Retina (tissue), 1 donor: Measurements from ENCODE around the gene NFATC1.
A peak's percentile ranks its signal among the peaks of the same experiment; 100 is the strongest.

ENCODE experiments used
- DNase-seq: peaks from one replicate; pipeline ENCODE4 v3.0.0-alpha.2; 2016

The NFATC1 gene

DNA sequence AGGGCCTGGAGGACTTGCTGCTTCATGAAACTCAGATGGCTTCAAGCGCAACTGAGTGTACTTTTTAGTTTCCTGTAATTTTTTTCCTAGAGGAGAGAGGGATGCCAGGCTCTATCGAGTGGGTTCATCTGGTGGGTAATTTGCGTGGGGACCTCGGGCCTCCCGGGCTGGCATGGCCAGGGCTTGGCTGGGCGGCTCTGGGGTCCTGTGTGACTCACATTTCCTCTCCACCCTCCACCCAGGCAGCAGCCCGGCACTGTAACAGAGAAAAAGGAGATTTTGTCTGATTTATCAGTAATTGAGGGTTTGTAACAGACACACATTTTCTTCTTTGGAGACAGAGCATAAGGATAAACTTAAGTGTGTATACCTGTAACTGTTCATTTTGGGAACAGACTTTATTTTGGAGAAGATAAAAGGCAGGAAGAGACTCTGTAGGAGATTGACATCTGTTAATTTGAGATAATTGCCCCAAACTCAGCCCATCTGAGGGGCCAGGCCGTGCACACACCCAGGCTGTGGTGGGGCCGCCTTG lies 64.3 kb downstream of the NFATC1 start:
- DNase-seq = no peak

DNA sequence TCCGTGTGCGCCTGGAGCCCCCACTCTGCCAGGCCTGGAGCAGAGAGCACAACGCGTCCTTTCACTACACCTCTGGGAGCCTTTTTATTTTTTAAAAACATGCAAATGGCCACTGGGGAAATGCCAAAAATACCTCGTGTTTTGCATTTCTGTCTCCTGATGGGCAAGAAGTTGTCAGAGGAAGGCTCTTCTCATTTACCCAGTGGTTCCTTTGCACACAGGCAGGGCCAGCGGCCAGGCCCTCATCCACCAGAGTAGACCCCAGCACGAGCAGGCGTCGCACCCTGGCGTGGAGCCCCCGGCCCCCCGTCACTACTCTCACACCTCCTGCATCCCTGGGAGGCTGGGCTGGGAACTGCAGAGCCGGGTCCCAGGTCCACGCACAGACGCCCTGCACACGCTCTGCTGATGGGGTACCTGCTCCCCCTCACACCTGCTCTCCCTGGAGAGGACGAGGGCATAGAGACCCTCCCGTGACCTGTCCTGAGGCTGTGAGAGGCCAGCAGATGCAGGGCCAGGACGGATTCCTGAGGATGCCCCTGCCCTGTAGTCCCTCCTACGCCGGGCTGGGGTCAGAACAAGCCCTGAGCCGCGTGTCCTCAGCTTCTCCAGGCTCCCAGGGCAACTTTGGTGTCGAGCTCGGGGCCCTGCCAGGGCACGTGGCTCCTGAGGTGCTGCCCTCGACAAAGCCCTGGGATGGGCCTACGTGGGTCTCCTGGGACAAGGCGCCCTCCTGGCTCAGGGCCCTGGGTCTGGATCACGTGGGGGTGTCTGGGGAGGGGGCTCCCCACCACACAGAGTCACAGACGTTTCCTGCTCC lies 65.0 kb downstream of the NFATC1 start:
- no peak for DNase-seq

DNA sequence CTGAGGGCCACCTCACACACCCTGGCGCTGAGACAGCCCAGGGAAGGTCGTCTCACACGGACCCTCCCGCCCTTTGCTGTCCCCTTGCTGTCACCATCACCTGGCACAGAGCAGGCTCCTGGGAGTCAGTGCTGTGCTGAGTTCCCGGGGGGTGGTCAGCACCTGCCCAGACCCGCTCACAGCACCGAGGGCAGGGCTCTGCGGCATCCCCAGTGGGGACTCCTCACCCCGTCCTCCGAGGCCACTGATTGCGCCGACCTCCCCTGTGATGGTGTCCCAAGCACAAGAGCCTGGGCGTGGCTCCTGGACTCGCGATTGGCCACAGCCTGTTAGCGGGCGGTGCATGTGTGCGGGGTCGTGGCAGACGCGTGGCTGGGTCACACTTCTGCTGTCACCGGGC lies 65.9 kb downstream of the NFATC1 start:
- DNase-seq = no peak

DNA sequence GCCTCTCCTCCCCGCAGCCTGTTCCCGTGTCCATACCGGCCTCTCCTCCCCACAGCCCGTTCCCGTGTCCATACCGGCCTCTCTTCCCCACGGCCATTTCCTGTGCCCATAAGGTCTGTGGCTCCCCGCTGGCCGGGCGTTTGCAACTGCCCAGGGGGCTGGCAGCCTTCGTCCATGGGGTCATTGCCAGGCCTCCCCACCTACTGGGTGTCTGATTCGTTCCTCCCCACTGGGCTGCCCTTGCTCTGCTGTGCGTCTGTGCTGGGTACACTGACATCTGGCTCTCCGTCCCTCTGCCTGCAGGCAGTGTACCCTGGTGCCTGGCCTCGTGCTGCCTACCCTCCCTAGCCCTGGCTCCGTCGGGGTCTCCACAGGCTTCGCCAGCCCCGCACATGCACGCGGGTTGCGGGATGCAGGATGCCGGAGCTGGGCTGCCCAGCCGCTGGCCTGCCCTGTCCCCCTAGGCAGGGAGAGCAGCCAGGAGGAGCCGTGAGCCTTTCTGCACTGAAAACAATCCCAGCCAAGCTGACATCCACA lies 67.8 kb downstream of the NFATC1 start:
- no peak for DNase-seq

DNA sequence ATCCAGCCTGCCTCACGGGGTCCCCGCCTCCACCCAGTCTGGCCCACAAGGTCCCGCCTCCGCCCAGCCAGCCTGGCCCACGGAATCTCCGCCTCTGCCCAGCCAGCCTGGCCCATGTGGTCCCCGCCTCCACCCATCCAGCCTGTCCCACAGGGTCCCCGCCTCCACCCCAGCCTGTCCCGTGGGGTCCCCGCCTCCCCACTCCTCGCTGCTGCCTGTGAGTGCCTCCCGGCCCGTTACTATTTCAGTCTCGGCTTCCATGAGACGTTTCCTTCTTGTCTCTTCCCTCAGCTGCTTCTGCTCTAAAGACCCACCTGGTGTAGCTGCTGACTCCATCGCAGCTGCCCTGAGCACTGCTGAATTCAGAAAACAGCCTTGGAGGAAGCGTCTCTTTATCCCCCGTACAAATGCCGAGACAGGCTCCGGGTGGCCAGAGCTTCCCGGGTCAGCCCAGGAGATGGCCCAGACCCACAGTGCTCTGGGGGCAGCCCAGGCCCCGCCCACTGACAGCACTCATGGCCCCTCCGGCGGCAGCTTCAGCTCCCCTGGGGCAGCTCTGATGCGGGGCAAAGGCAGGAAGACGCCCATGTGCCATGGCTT lies 69.8 kb downstream of the NFATC1 start:
- DNase-seq = peak; percentile 60

DNA sequence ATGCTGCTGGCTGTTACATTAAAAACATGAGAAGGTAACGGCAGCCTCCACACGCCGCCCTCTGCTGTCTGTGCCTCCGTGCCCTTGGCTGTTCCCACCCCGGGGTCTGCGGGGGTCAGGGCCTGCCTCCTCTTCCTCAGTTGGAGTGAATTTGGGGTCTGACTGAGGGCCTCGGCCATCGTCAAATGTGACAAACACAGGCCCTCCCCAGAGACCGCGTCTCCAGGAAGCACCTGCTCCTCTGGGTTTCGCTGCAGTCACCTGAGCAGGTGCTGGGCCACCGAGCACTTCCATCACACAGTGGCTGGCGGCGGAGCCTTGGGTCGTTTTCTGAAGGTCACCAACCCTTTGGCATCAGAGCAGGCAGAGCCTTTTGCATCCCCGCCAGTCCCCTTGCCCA lies 70.9 kb downstream of the NFATC1 start:
- DNase-seq = no peak

DNA sequence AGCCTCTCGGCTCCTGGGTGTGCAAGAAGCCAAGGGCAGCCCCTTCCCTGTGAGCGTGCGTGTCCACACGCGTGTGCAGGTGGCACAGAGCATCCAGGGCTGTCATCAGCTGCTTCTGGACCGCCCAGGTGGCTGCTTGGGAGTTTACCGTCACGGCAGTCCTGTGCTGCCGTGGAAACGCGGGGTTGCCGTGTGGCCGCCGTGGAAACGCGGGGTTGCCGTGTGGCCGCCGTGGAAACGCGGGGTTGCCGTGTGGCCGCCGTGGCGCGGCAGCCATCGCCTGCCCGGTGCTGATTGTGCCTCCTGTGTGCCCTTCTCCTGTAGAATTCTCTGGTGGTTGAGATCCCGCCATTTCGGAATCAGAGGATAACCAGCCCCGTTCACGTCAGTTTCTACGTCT lies 71.4 kb downstream of the NFATC1 start:
- no peak for DNase-seq

DNA sequence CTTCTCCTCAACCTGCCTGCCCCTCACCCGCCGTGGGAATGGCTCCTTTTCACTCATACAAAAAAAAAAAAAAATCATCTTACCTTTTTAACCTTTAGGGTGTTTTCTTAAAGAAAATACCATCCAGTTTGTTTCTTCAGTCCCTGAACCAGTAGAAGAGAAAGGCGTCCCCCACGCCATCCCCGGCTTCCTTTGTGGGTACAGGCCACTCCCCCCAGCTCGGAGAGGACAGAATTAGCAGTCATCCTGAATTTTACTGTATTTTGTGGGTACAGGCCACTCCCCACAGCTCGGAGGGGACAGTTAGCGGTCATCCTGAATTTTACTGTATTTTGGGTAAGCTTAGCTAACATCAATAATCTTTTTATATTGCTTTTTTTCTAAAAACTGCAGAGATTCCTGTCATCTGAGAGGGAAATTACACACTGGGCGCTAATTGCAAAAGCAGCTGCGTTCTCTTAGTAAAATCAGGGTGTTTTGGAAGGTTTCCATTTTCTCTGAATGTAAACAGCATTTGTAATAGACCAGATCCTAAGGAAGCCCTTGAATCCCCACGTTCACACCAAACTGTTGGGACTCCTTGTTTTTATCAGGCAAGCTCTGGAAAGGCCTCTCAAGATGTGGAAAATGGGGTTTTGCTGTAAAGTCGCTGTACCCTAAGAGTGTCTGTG lies 72.5 kb downstream of the NFATC1 start:
- DNase-seq = no peak

DNA sequence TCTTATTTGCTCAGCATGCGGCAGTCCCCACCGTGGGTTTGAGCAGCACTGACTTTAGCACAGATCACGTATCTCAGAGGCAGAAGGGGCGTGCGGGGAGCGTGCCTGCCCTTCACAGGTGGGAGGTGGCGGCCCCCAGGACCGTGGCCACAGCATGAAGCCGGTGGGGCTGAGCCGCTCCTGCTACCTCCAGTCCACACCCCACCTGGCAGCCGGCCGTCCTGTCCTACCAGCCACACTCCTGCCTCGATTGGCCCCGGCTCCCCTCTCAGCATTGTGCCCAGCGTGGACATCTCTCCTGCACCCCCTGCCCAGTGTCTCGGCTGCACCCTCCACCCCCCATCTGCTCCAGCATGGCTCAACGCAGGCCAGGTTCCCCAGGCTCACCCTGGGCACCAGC lies 73.6 kb downstream of the NFATC1 start:
- no peak for DNase-seq

DNA sequence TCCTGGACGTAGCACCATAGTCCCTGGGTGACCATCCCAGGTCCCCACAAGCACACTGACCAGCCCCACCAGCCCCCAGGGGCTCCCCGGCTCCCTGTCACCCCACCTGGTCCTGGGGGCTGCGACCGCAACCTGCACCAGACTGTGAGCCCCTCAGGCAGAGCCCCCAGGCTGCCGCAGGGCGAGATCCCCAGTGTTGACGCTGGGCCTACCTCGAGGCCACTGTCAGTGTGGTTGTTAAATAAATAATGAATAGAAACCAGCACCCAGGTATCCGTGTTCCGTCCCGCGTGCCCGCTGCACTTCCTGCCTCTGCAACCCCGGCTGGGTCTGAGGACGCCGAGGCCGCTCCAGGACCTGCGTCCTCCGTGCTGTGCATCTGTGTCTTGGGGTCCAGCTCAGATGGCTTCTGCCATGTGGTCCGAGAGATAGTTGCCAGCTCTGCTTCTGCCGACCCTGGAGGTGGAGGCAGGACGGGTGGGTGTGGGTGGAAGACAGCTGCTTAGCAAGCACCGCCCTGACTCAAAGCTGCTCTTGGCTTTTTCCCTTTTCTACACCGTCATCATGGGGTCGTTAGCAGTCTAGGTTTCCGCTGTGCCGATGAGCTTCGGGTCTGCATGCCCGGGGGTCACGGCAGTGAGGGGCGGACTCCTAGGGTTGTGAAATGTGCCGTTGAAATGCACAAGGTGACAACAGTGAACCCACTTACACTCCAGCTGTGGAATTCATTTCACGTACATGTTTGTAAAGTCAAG lies 74.2 kb downstream of the NFATC1 start:
- no peak for DNase-seq

DNA sequence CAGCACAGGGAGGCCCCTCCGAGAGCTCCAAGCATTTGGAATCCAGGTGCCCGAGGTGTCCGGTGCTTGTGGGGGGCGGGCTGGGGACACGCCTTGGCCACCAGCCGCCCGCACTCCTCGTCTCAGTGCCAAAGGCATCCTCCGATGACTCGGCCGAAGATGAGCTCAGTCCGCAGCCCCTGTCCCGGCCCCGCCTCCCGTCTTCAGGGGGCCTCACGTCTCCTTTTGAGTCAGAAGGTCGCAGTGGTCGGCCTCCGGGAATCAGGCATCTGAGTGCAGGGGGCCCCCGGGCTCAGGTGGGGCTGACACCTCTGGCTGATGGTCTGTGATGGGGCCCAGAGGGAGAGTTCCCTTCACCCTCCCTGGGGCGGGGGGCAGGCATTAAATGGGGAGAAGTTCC lies 74.8 kb downstream of the NFATC1 start:
- no peak for DNase-seq

DNA sequence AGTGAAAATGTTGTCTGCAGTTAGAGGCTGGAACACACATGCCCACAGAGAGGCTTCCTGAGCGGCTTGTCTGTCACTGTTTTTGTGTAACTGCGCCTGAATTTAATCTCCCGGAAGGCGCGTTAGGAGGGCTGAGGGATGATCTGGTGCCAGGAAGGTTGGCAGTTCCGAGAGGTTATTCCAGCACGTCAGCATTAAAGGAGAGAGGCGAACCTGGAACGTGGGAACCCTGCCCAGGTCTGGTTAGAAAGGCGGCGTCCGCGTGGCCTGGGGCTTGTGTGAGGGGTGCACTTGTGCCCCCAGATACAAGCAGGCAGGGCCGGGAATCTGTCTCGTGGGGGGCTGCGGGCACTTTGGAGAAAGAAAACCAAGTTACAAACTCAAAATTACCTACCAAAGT lies 75.3 kb downstream of the NFATC1 start:
- no peak for DNase-seq

DNA sequence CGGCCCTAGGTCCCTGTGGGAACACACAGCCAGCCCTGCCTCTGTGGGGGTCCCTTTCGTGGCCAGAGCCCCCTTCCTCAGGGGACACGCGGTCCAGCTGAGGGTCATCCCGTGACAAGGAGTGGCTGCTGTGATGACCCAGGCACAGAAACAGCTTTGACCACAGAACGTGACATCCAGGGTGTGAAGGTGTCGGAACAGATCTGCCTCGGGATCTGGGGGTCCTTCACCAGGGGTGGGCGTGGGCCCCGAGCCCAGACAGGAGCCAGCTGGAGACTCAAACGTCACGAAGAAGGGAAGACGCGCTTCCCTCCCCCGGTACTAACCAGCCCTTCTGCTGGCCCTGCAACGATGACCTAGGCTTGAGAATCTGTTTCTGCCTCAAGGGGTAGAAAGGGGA lies 75.9 kb downstream of the NFATC1 start:
- DNase-seq = no peak

DNA sequence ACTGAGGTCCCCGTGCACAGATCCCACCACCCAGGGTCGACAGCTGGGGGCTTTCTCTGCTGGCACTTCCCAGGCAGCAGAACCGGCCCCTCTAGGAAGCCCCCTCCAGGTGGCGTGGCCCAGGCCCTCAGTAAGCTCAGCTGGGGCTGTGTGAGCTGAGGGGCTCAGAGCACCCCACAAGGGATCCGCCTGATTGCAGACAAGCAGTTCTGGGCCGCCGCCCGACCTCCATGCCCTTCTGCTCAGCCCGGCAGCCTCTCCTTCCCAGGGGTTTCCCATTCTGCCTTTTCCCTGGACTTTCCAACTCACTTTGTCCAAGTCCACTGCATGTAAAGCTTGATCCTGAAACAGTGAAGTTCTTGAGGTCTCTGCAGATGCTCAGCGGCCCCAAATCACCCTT lies 76.4 kb downstream of the NFATC1 start:
- no peak for DNase-seq

DNA sequence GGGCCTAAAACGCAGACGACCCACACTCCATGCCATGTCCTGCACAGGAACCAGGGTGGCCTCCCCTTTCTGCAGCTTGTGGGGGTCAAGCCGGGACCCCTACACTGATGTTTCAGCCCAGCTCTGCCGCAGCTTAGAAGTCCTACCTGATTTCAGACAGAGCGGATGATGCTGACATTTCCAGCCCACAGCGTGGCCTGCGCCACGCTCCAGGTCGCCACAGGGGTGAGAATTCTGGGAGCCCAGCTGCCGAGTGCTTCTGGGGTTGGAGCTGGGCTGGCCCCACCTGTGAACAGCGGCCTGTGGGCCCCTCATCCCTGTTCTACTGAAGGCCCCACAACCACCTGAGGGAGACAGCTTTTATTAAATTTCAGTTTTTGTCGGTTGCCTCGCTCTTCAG lies 77.2 kb downstream of the NFATC1 start:
- DNase-seq = no peak

DNA sequence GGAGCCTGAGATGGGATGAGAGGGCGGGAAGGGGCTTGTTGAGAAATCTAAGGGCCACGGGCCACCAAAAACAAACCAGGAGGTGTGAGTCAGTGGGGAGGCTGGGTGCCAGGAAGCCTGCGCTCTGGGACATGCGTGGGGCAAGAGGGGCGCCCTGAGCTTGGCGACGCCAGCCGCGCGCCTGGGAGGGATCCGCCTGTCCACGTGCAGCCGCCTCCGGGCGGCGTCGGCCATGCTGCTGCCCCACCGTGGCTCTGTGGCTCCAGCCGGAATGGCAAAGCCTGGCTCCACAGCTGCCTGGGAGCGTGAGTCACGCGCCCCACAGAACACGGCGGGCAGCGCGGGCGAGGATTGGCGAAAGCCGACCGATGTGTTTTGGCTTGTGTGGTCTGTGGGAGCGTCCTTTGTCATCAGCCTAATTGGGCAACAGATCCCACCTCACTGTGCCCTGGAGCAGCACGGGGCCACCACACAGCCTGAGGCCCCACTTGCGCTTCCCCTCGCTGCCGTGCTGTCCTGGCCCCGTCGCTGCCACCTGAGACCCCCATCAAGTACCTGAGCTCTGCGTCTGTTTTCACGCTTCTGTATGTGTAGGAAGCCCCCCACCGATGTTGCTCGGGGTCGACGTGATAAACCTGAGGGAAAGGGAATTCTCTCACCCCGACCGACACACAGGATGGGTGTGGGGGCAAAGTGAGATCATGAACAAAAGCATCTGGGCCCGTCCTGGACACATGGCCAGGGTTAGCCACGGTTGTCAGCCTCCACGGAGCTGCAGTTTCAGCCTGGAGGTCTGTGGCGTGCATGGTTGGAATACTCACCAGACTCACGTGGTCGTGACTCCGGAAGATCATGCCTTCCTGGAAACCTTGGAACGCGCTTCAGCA lies 80.5 kb downstream of the NFATC1 start:
- DNase-seq = no peak

DNA sequence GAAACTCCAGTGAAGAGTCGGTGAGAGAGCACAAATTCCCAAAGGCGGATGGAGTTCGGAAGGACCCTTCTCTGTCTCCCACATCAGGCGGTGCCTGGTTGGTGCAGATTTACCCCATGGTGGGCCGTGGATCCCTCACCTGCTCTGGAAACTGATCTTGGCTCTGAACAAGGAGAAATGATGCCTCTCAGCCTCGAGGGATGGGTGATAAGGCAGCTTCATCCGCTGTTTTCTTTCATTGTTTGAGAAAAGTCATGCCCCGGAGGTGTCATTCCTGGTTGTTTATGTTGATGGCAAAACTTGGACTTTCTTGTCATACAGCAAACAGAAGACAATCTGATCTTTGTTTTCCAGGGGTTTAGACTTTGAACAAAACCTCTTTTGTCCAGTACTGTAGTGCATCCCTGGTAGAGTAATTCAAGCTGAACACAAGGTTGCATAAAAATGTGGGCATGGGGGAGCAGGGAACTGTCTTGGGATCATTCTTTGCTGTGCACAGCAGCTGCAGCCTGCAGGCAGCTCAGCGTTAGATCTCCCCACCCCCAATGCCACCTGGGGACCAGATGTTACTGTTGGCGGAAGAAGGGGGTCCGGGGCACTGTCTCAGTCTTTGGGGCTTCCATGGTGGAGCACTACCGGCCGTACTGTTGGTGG lies 81.3 kb downstream of the NFATC1 start:
- no peak for DNase-seq

DNA sequence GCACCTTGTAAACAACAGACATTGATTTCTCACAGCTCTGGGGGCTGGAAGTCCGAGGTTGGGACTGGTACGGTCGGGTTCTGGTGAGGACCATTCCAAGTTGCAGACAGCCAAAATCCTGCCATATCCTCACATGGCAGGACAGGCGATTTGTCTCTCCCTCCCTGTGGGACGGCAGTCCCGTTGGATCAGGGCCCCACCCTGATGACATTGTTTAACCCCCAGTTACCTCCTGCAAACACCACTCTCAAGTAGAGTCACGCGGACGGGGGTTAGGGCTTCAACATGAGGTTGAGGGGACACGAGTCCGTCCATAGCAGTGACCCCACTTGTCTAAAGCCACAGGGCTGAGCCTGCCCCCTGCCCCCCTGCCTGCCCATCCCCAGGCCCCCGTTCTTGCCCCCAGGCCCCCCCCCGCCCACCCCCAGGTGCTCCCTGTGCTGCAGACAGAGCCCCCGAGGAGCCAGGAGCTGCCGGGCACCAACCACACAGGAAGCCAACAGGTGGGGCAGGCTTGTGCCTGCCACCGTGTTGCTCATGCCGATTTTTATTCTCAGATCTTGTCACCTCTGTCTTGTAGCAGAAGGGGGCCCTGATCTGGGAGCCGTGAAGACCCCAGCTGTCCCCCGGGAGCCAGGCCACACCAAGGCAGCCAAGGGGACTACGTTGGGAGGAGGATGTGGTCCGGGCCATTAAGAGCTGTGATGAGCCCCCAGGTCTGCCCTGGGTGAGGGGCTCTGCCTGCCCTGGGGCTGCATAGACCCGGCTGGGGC lies 82.2 kb downstream of the NFATC1 start:
- no peak for DNase-seq

DNA sequence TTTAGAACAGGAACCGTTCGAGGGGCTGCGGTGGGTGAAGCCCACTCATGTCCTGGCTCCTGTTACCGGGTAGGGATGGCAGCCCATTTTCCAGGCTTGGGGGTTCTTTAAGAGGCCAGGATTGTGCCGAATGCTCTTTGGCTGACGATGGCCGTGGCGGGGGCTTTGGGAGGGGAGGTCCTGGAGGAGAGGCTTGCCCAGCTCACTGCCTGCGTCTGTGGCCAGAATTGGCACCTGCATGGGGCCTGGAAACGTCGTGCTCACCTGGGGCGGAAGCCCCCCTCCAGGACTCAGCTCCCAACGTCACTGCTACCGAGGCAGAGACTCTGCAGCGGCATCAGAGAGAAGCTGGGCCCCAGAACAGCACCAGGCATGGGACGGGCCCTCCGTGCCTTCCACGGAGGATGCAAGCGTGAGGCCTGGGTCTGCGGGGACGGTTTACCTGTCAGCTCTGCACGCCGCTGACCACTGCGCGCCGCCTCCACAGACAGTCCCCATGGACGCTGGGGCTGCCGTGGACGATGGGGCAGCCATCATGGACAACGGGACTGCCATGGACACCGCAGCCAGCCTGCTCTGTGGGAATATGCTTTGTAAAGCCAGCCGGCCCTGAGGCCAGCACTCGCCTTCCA lies 82.9 kb downstream of the NFATC1 start:
- DNase-seq = no peak
